ENCODE results near the gene WDR44. TPM values are rescaled to one million over a fixed set of nuclear protein-coding genes. Genes with fewer than 3 reads are reported as not detected.
"Not testable (repeated sequence)": the region's sequence is repeated elsewhere in the genome, so short reads cannot be mapped to it uniquely, and the experiment has no call there.

The WDR44 gene
- polyA plus RNA-seq (2013, experiment 1 of 2), result 8.2 TPM
- polyA plus RNA-seq (2013, experiment 2 of 2), result 8.4 TPM

GRCh38 chrX:118345464-118346257, at the start of gene WDR44:
Gene WDR44 (plus strand): TSS chrX:118346106. CDS start chrX:118346504, 398 bp downstream.
- no CpG with 5 or more reads among the region's 60 CpGs for WGBS, 2 donors (ENCODE audit: extremely low coverage in 2 of 2, insufficient read length in 2 of 2, insufficient replicate concordance in 1 of 2)
- Histone ChIP-seq H3K36me3 (replicated peaks in 1 of 2; ENCODE audit: control insufficient read depth in 2 of 2, insufficient read depth in 2 of 2, low read length in 2 of 2) (no peaks in the 10 kb centered on the region), H3K4me3 (ENCODE audit: low read length in 2 of 2) (peak within 1 kb of the TSS; percentile 74 to 94)

GRCh38 chrX:118305827-118306226, 40.1 kb upstream of the WDR44 start:
- not testable (repeated sequence) for H3K36me3 ChIP-seq (replicated peaks in 1 of 2; ENCODE audit: control insufficient read depth in 2 of 2, insufficient read depth in 2 of 2, low read length in 2 of 2); H3K4me3 ChIP-seq (ENCODE audit: low read length in 2 of 2); H3K27me3 ChIP-seq (ENCODE audit: control insufficient read depth in 3 of 3, insufficient read depth in 3 of 3, low read depth in 1 of 3, low read length in 3 of 3); H4K8ac ChIP-seq (ENCODE audit: low read depth, low read length); H3K14ac ChIP-seq (ENCODE audit: low read length); DNase-seq (ENCODE audit: low spot score); H3K9ac ChIP-seq (ENCODE audit: low read depth, low read length, poor library complexity); H2BK15ac ChIP-seq (ENCODE audit: low read length); H3K79me1 ChIP-seq (ENCODE audit: low read depth, low read length); H3K4ac ChIP-seq (ENCODE audit: low read length); H3K18ac ChIP-seq (ENCODE audit: low read length); H3K9me3 ChIP-seq (replicated peaks in 1 of 2; ENCODE audit: control insufficient read depth in 2 of 2, insufficient read depth in 1 of 2, low read depth in 1 of 2, low read length in 2 of 2); H2BK5ac ChIP-seq (ENCODE audit: low read length); H3K23ac ChIP-seq (ENCODE audit: low read depth, low read length, poor library complexity); H3K4me2 ChIP-seq (ENCODE audit: insufficient read depth, low read length, poor library complexity, severe bottlenecking); H3K27ac ChIP-seq (replicated peaks; ENCODE audit: low read length); H2AK5ac ChIP-seq (ENCODE audit: low read depth, low read length); H2BK120ac ChIP-seq (ENCODE audit: low read depth, low read length); H2AFZ ChIP-seq (ENCODE audit: low read length); H2BK12ac ChIP-seq (ENCODE audit: low read length); H3K4me1 ChIP-seq (ENCODE audit: control insufficient read depth in 2 of 2, insufficient read depth in 1 of 2, low read depth in 1 of 2, low read length in 2 of 2); H4K91ac ChIP-seq (ENCODE audit: low read depth, low read length, poor library complexity)
- WGBS, 2 donors (ENCODE audit: extremely low coverage in 2 of 2, insufficient read length in 2 of 2, insufficient replicate concordance in 1 of 2), result no CpG with 5 or more reads among the region's 2 CpGs

More at GRCh38 chrX:118345464-118346257, at the start of gene WDR44:
- H3K14ac ChIP-seq (ENCODE audit: low read length), result no peak within 1 kb of the TSS
- no peak within 1 kb of the TSS for H2BK15ac ChIP-seq (ENCODE audit: low read length)
- H3K9ac ChIP-seq (ENCODE audit: low read depth, low read length, poor library complexity), result peak within 1 kb of the TSS; percentile 70
- H3K4me2 ChIP-seq (ENCODE audit: insufficient read depth, low read length, poor library complexity, severe bottlenecking), result peak within 1 kb of the TSS; percentile 49
- no peak within 1 kb of the TSS for H2AK5ac ChIP-seq (ENCODE audit: low read depth, low read length)
- H2BK12ac ChIP-seq (ENCODE audit: low read length), result no peak within 1 kb of the TSS
- H4K91ac ChIP-seq (ENCODE audit: low read depth, low read length, poor library complexity), result no peak within 1 kb of the TSS
- no peak within 1 kb of the TSS for H3K23ac ChIP-seq (ENCODE audit: low read depth, low read length, poor library complexity)
- H3K4me1 ChIP-seq (ENCODE audit: control insufficient read depth in 2 of 2, insufficient read depth in 1 of 2, low read depth in 1 of 2, low read length in 2 of 2), result peaks cover 0 to 13% of the 10 kb centered on the region in 2 donors
- H3K18ac ChIP-seq (ENCODE audit: low read length), result peak within 1 kb of the TSS; percentile 4
- no peaks in the 10 kb centered on the region for H3K9me3 ChIP-seq (replicated peaks in 1 of 2; ENCODE audit: control insufficient read depth in 2 of 2, insufficient read depth in 1 of 2, low read depth in 1 of 2, low read length in 2 of 2)
- peak within 1 kb of the TSS; percentile 89 for H3K27ac ChIP-seq (replicated peaks; ENCODE audit: low read length)
- no peak within 1 kb of the TSS for H2BK120ac ChIP-seq (ENCODE audit: low read depth, low read length)
- H4K8ac ChIP-seq (ENCODE audit: low read depth, low read length), result no peak within 1 kb of the TSS
- H3K4ac ChIP-seq (ENCODE audit: low read length), result no peak within 1 kb of the TSS
- H2AFZ ChIP-seq (ENCODE audit: low read length), result peak within 1 kb of the TSS; percentile 94
- no peak within 1 kb of the TSS for H2BK5ac ChIP-seq (ENCODE audit: low read length)
- no peaks in the 10 kb centered on the region for H3K27me3 ChIP-seq (ENCODE audit: control insufficient read depth in 3 of 3, insufficient read depth in 3 of 3, low read depth in 1 of 3, low read length in 3 of 3)
- peak; percentile 90 for DNase-seq (ENCODE audit: low spot score)
- no peaks in the 10 kb centered on the region for H3K79me1 ChIP-seq (ENCODE audit: low read depth, low read length)

- Histone ChIP-seq H2BK12ac (ENCODE audit: low read length) (no peak overlapping the region), H3K9me3 (replicated peaks in 1 of 2; ENCODE audit: control insufficient read depth in 2 of 2, insufficient read depth in 1 of 2, low read depth in 1 of 2, low read length in 2 of 2) (no peaks in the 10 kb centered on the region), H2BK15ac (ENCODE audit: low read length) (no peak overlapping the region), H3K18ac (ENCODE audit: low read length) (no peak overlapping the region), H2AK5ac (ENCODE audit: low read depth, low read length) (no peak overlapping the region), H3K9ac (ENCODE audit: low read depth, low read length, poor library complexity) (no peak overlapping the region), H4K8ac (ENCODE audit: low read depth, low read length) (no peak overlapping the region), H2AFZ (ENCODE audit: low read length) (no peak overlapping the region), H3K79me1 (ENCODE audit: low read depth, low read length) (no peaks in the 10 kb centered on the region), H3K27ac (replicated peaks; ENCODE audit: low read length) (no peak overlapping the region), H3K36me3 (replicated peaks in 1 of 2; ENCODE audit: control insufficient read depth in 2 of 2, insufficient read depth in 2 of 2, low read length in 2 of 2) (no peaks in the 10 kb centered on the region), H4K91ac (ENCODE audit: low read depth, low read length, poor library complexity) (no peak overlapping the region), H3K4me2 (ENCODE audit: insufficient read depth, low read length, poor library complexity, severe bottlenecking) (no peak overlapping the region), H3K4me1 (ENCODE audit: control insufficient read depth in 2 of 2, insufficient read depth in 1 of 2, low read depth in 1 of 2, low read length in 2 of 2) (no peaks in the 10 kb centered on the region), H3K27me3 (ENCODE audit: control insufficient read depth in 3 of 3, insufficient read depth in 3 of 3, low read depth in 1 of 3, low read length in 3 of 3) (no peaks in the 10 kb centered on the region), H3K14ac (ENCODE audit: low read length) (no peak overlapping the region), H2BK5ac (ENCODE audit: low read length) (no peak overlapping the region), H3K4me3 (ENCODE audit: low read length in 2 of 2) (no peak overlapping the region), H3K4ac (ENCODE audit: low read length) (no peak overlapping the region), H3K23ac (ENCODE audit: low read depth, low read length, poor library complexity) (no peak overlapping the region), H2BK120ac (ENCODE audit: low read depth, low read length) (no peak overlapping the region)
- WGBS, 2 donors (ENCODE audit: extremely low coverage in 2 of 2, insufficient read length in 2 of 2, insufficient replicate concordance in 1 of 2), result no CpG with 5 or more reads among the region's 2 CpGs
- no peak for DNase-seq (ENCODE audit: low spot score)
Observed at GRCh38 chrX:118315529-118315928, 30.4 kb upstream of the WDR44 start.

GRCh38 chrX:118324588-118324987, 21.3 kb upstream of the WDR44 start:
- H2BK12ac ChIP-seq (ENCODE audit: low read length), result no peak overlapping the region
- no peak overlapping the region for H3K14ac ChIP-seq (ENCODE audit: low read length)
- no peak overlapping the region for H2AK5ac ChIP-seq (ENCODE audit: low read depth, low read length)
- H4K91ac ChIP-seq (ENCODE audit: low read depth, low read length, poor library complexity), result no peak overlapping the region
- no peak overlapping the region for H3K4ac ChIP-seq (ENCODE audit: low read length)
- no peak overlapping the region for H3K9ac ChIP-seq (ENCODE audit: low read depth, low read length, poor library complexity)
- no CpG with 5 or more reads among the region's 4 CpGs for WGBS, 2 donors (ENCODE audit: extremely low coverage in 2 of 2, insufficient read length in 2 of 2, insufficient replicate concordance in 1 of 2)
- no peaks in the 10 kb centered on the region for H3K79me1 ChIP-seq (ENCODE audit: low read depth, low read length)
- no peak overlapping the region for H2BK15ac ChIP-seq (ENCODE audit: low read length)
- H3K18ac ChIP-seq (ENCODE audit: low read length), result no peak overlapping the region
- H4K8ac ChIP-seq (ENCODE audit: low read depth, low read length), result no peak overlapping the region
- H2BK5ac ChIP-seq (ENCODE audit: low read length), result no peak overlapping the region
- H3K36me3 ChIP-seq (replicated peaks in 1 of 2; ENCODE audit: control insufficient read depth in 2 of 2, insufficient read depth in 2 of 2, low read length in 2 of 2), result no peaks in the 10 kb centered on the region
- H3K4me1 ChIP-seq (ENCODE audit: control insufficient read depth in 2 of 2, insufficient read depth in 1 of 2, low read depth in 1 of 2, low read length in 2 of 2), result no peaks in the 10 kb centered on the region
- DNase-seq (ENCODE audit: low spot score), result no peak
- no peaks in the 10 kb centered on the region for H3K27me3 ChIP-seq (ENCODE audit: control insufficient read depth in 3 of 3, insufficient read depth in 3 of 3, low read depth in 1 of 3, low read length in 3 of 3)
- H3K9me3 ChIP-seq (replicated peaks in 1 of 2; ENCODE audit: control insufficient read depth in 2 of 2, insufficient read depth in 1 of 2, low read depth in 1 of 2, low read length in 2 of 2), result no peaks in the 10 kb centered on the region
- no peak overlapping the region for H3K27ac ChIP-seq (replicated peaks; ENCODE audit: low read length)
- H3K23ac ChIP-seq (ENCODE audit: low read depth, low read length, poor library complexity), result no peak overlapping the region
- H3K4me3 ChIP-seq (ENCODE audit: low read length in 2 of 2), result no peak overlapping the region
- no peak overlapping the region for H2BK120ac ChIP-seq (ENCODE audit: low read depth, low read length)
- no peak overlapping the region for H2AFZ ChIP-seq (ENCODE audit: low read length)
- no peak overlapping the region for H3K4me2 ChIP-seq (ENCODE audit: insufficient read depth, low read length, poor library complexity, severe bottlenecking)
